GM12878 (cell line): ENCODE measurements around the gene MYO18B. TPM values are rescaled to one million over a fixed set of nuclear protein-coding genes. Genes with fewer than 3 reads are reported as not detected.
"Not testable (repeated sequence)": the region's sequence is repeated elsewhere in the genome, so short reads cannot be mapped to it uniquely, and the experiment has no call there.

ENCODE experiments used
- ATAC-seq: fragments of 200-7000 bp; cut with Tn5 transposase; 3 replicates; pipeline ENCODE4 v1.9.1; 2020; ENCODE audit warnings: mild to moderate bottlenecking, moderate library complexity
- BruUV-seq: library from RNA; stranded (reverse); fragments of 400-500 nt; replicated peaks from 2 replicates; lab custom pipeline; 2021; lab: Mats Ljungman, UMichigan
- CTCF ChIA-PET: fragments of 300-600 bp; sonication (Branson Sonifier 250); formaldehyde crosslinking; extraction: SDS; loops from one replicate; lab custom pipeline; 2021; ENCODE audit warnings: inconsistent platforms; lab: Yijun Ruan, JAX
- POLR2A ChIA-PET: fragments of 350-600 bp; formaldehyde crosslinking; extraction: SDS; loops from one replicate; lab custom pipeline; 2021; ENCODE audit warnings: inconsistent platforms; lab: Charles Lee
- RAD21 ChIA-PET: fragments of 300-600 bp; sonication (Branson Sonifier 250); formaldehyde crosslinking; loops from one replicate; lab custom pipeline; 2023; ENCODE audit warnings: antibody characterized with exemption; ENCODE audit not compliant: unreplicated experiment; lab: Charles Lee
- SMC1A ChIA-PET: fragments of 300-600 bp; sonication (Branson Sonifier 250); formaldehyde crosslinking; loops from one replicate; lab custom pipeline; 2023; ENCODE audit not compliant: unreplicated experiment, uncharacterized antibody; lab: Charles Lee
- DNase-seq: peaks from one replicate; pipeline ENCODE4 v3.0.0-alpha.2; 2011; ENCODE audit warnings: low read depth, low spot score
- FAIRE-seq: peaks from 3 replicates; lab custom pipeline; 2011; peaks lifted over from hg19 to GRCh38; lab: Jason Lieb, UNC
- H2AFZ ChIP-seq: 2 replicates; pipeline ENCODE4 v1.6.0; 2011; ENCODE audit warnings: low read depth, low read length, control low read depth; ENCODE audit not compliant: control insufficient read depth
- H3K27ac ChIP-seq: 2 replicates; pipeline ENCODE4 v1.5.1; 2011; ENCODE audit warnings: control low read depth; ENCODE audit not compliant: control insufficient read depth, insufficient read depth
- H3K27me3 ChIP-seq, 2 experiments: replicated peaks in 1 of 2; 2 replicates each; pipeline versions ENCODE4 v1.6.0 to v1.6.1; 2011; ENCODE audit warnings: low read length in 1 of 2; ENCODE audit not compliant: control insufficient read depth in 2 of 2, insufficient read depth in 2 of 2
- H3K36me3 ChIP-seq, 2 experiments: 2 replicates each; pipeline ENCODE4 v1.5.1; 2011; ENCODE audit warnings: low read length in 1 of 2; ENCODE audit not compliant: control insufficient read depth in 2 of 2, insufficient read depth in 2 of 2
- H3K4me1 ChIP-seq: 2 replicates; pipeline ENCODE4 v1.6.1; 2011; ENCODE audit warnings: mild to moderate bottlenecking, low read length, moderate library complexity, mixed read lengths; ENCODE audit not compliant: control insufficient read depth, insufficient read depth
- H3K4me2 ChIP-seq: 2 replicates; pipeline ENCODE4 v1.6.0; 2011; ENCODE audit warnings: control low read depth; ENCODE audit not compliant: control insufficient read depth, insufficient read depth
- H3K4me3 ChIP-seq: fragments of 200-600 bp; sonication (generic); 2 replicates; pipeline ENCODE4 v1.5.1; 2016
- H3K79me2 ChIP-seq: 2 replicates; pipeline ENCODE4 v1.6.0; 2011; ENCODE audit warnings: low read length; ENCODE audit not compliant: control insufficient read depth, insufficient read depth
- H3K9ac ChIP-seq: 2 replicates; pipeline ENCODE4 v1.8.0; 2011; ENCODE audit warnings: low read length, control low read depth, mixed read lengths; ENCODE audit not compliant: control insufficient read depth, insufficient read depth
- H3K9me3 ChIP-seq: replicated peaks from 3 replicates; pipeline ENCODE4 v1.5.1; 2011; ENCODE audit warnings: mild to moderate bottlenecking, low read length; ENCODE audit not compliant: control insufficient read depth, insufficient read depth
- H4K20me1 ChIP-seq: 2 replicates; pipeline ENCODE4 v1.6.0; 2011; ENCODE audit not compliant: control insufficient read depth, insufficient read depth
- BMI1 ChIP-seq: fragments of 450-650 bp; IDR thresholded peaks from 2 replicates; pipeline ENCODE4 v1.6.1; 2016; ENCODE audit warnings: mild to moderate bottlenecking, moderate library complexity, borderline replicate concordance
- FOXM1 ChIP-seq: IDR thresholded peaks from 2 replicates; pipeline ENCODE4 v1.6.1; 2012; ENCODE audit warnings: low read depth, mild to moderate bottlenecking, inconsistent platforms, low read length, moderate library complexity
- KDM1A ChIP-seq: fragments of 200-600 bp; sonication (generic); IDR thresholded peaks from 2 replicates; pipeline ENCODE4 v1.6.1; 2016; ENCODE audit warnings: borderline replicate concordance
- NFYB ChIP-seq: IDR thresholded peaks from 2 replicates; pipeline ENCODE4 v1.6.1; 2011; ENCODE audit warnings: low read depth, mild to moderate bottlenecking, low read length, improper control_type of control experiment, moderate library complexity; ENCODE audit not compliant: insufficient read depth
- STAT1 ChIP-seq: fragments of 450-650 bp; conservative IDR thresholded peaks from 2 replicates; pipeline ENCODE4 v1.6.1; 2014; ENCODE audit warnings: antibody characterized with exemption, mild to moderate bottlenecking
- ZNF274 ChIP-seq: IDR thresholded peaks from one replicate; pipeline ENCODE4 v1.8.0; 2011; ENCODE audit not compliant: insufficient read length, insufficient read depth
- WGBS: methylation state at CpG from one replicate; pipeline ENCODE4 v1.1.6; 2016; ENCODE audit warnings: low lambda C conversion rate; ENCODE audit not compliant: insufficient replicate concordance, insufficient coverage; ENCODE audit errors: missing lambda C conversion rate; 5-methylcytosine and 5-hydroxymethylcytosine counted together
- in situ Hi-C: fragments of 300-500 bp; cut with MboI; formaldehyde crosslinking; loops from 9 replicates; pipeline ENCODE4 v1.14.3; 2018; ENCODE audit warnings: mixed read lengths
- intact Hi-C: fragments of 100-400 bp; cut with micrococcal nuclease; formaldehyde crosslinking; loops from one replicate; pipeline ENCODE4 v1.14.2; 2022; ENCODE audit not compliant: unreplicated experiment
- polyA plus RNA-seq, 11 experiments: library from polyadenylated mRNA; depleted of rRNA in 4 of 11; unstranded in 6 of 11; stranded (reverse) in 5 of 11; fragments of >200 nt; fragmentation: Nextera tagmentation in 4 of 11; fragmentation: Illumina TruSeq in 1 of 11; extraction: Ambion mirVana in 4 of 11; extraction: Trizol in 1 of 11; gene quantifications; 1 replicate in 1 of 11; 2 replicates in 10 of 11; pipeline versions ENCODE4 v1.2.1 to v1.2.3, GENCODE V29; 2011 to 2016; ENCODE audit warnings: inconsistent platforms in 2 of 11, missing spikeins in 2 of 11, low read depth in 1 of 11
- total RNA-seq, 4 experiments: library from RNA; depleted of rRNA in 3 of 4; stranded (reverse); fragments of >200 nt in 3 of 4; fragmentation: Illumina TruSeq in 1 of 4; extraction: Trizol in 1 of 4; gene quantifications; 2 replicates each; pipeline versions ENCODE4 v1.2.1 to v1.2.3, GENCODE V29; 2013 to 2021

The MYO18B gene
- total and polyA plus RNA-seq, 10 of the 15 experiments (the other 5 are each of a cell fraction or from before 2014, with no cell fraction given): 0.05 to 2.1 (median 0.51) TPM; not detected in 1

DNA sequence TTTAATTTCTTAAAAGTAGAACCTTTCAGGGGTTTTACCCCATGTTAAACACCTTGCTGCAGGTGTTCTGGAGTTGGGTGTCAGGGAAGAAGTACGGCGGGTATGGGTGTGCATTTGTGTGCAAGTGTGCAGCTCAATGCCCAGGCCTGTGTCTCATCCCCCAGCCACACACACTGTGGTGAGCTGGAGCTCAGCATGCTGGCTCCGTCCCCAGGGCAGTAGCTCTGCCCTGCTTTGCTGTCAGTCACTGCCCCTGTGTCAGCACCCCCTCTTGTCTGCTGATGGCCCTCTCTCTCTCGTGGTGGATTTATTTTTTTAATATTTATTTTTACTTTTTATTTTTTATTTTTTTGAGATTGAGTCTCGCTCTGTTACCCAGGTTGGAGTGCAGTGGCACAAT is 35.8 kb upstream of the MYO18B start:
- Histone ChIP-seq H3K4me1 (peaks cover 19% of the 10 kb centered on the region), H3K36me3 (peaks cover 4 to 7% of the 10 kb centered on the region in 2 experiments)
- in situ Hi-C loops: no loop called here

DNA sequence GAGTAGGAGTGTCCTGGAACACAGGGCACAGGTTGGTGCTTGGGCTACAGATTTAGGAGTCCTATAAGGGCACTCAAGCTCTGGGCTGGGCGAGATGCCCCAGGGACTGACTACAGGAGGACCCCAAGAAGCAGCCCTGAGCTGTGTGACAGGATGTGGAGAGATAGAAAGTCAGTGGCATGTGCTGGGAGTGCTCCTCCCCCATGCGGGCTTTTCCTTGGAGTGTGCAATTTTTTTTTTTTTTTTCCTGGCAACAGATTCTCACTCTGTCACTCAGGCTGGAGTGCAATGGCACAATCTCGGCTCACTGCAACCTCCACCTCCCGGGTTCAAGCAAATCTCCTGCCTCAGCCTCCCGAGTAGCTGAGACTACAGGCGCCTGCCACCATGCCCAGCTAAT is 33.6 kb upstream of the MYO18B start:
- POLR2A ChIA-PET, FAIRE-seq, intact Hi-C loops, H2AFZ ChIP-seq, H4K20me1 ChIP-seq, H3K4me3 ChIP-seq, H3K27me3 ChIP-seq, H3K9me3 ChIP-seq, H3K4me2 ChIP-seq, BruUV-seq, H3K79me2 ChIP-seq, H3K4me1 ChIP-seq, SMC1A ChIA-PET, ATAC-seq, H3K9ac ChIP-seq, in situ Hi-C loops, DNase-seq, H3K27ac ChIP-seq, RAD21 ChIA-PET, CTCF ChIA-PET: not testable (repeated sequence)
- 85% methylated on average over 6 of the region's 6 CpGs for WGBS
- peaks cover 4 to 10% of the 10 kb centered on the region in 2 experiments for H3K36me3 ChIP-seq

More for the DNA sequence above, 35.8 kb upstream of the MYO18B start:
- no peak overlapping the region for H3K27ac ChIP-seq
- ChIA-PET RAD21 (interaction anchor here (1.8 to 2.8 kb wide), 3 partner anchors 139 to 244 kb away, joined by 5 to 23 read pairs (median 9); no protein-coding TSS in a partner anchor), SMC1A (interaction anchor here (2.1 to 3.5 kb wide), 2 partner anchors 138 to 163 kb away, joined by 9 to 25 read pairs; no protein-coding TSS in a partner anchor), CTCF (interaction anchor here (0.6 to 3.6 kb wide), 4 partner anchors 13 to 162 kb away, joined by 3 to 15 read pairs (median 6); no protein-coding TSS in a partner anchor), POLR2A (interaction anchor here (0.5 kb wide), 1 partner anchor 35 kb away, joined by 4 read pairs; no protein-coding TSS in a partner anchor)
- WGBS: 72% methylated on average over 5 of the region's 5 CpGs
- no peak overlapping the region for H3K9ac ChIP-seq
- DNase-seq: no peak
- no peak overlapping the region for H3K4me2 ChIP-seq
- no peak for TF ChIP-seq STAT1
- TF ChIP-seq BMI1: no peak
- no peak for TF ChIP-seq NFYB
- TF ChIP-seq FOXM1: no peak
- no peak for TF ChIP-seq KDM1A
- no peak for TF ChIP-seq ZNF274
- ATAC-seq: no peak
- H3K27me3 ChIP-seq: no peaks in the 10 kb centered on the region
- no peak for FAIRE-seq
- H3K79me2 ChIP-seq: no peaks in the 10 kb centered on the region
- H2AFZ ChIP-seq: no peak overlapping the region
- intact Hi-C loops: no loop called here
- H3K9me3 ChIP-seq: no peaks in the 10 kb centered on the region
- no peak overlapping the region for H3K4me3 ChIP-seq
- no peaks in the 10 kb centered on the region for H4K20me1 ChIP-seq
- no TSS peak for BruUV-seq
